ENCODE results near the gene SIN3A.

Gene SIN3A

GRCh38 chr15:75371901-75372688 lies 79.4 kb downstream of the SIN3A start:
- H3K4me3 ChIP-seq (ENCODE audit: low read depth, low read length) = no peak overlapping the region
- H3K9me3 ChIP-seq (ENCODE audit: control insufficient read depth, insufficient read depth, low read depth, low read length) = no peaks in the 10 kb centered on the region
- H3K27ac ChIP-seq (ENCODE audit: low read depth, low read length) = no peak overlapping the region
- H3K27me3 ChIP-seq (ENCODE audit: control insufficient read depth, insufficient read depth, low read length) = no peaks in the 10 kb centered on the region
- H3K4me1 ChIP-seq (ENCODE audit: control insufficient read depth, insufficient read depth, low read length) = peaks cover 8% of the 10 kb centered on the region; the same call in 1 of the 2 replicates
- H3K36me3 ChIP-seq (ENCODE audit: control insufficient read depth, insufficient read depth, low read length) = peaks cover 71% of the 10 kb centered on the region
- H3K9ac ChIP-seq (ENCODE audit: low read length) = peak overlapping the region; percentile 15

GRCh38 chr15:75371486-75371885 lies 80.0 kb downstream of the SIN3A start:
- H3K4me3 ChIP-seq (ENCODE audit: low read depth, low read length) = no peak overlapping the region
- H3K9me3 ChIP-seq (ENCODE audit: control insufficient read depth, insufficient read depth, low read depth, low read length) = no peaks in the 10 kb centered on the region
- H3K27me3 ChIP-seq (ENCODE audit: control insufficient read depth, insufficient read depth, low read length) = no peaks in the 10 kb centered on the region
- peaks cover 71% of the 10 kb centered on the region for H3K36me3 ChIP-seq (ENCODE audit: control insufficient read depth, insufficient read depth, low read length)
- H3K4me1 ChIP-seq (ENCODE audit: control insufficient read depth, insufficient read depth, low read length) = peaks cover 8% of the 10 kb centered on the region; the same call in 1 of the 2 replicates
- H3K9ac ChIP-seq (ENCODE audit: low read length) = peak overlapping the region; percentile 15
- H3K27ac ChIP-seq (ENCODE audit: low read depth, low read length) = no peak overlapping the region

- Histone ChIP-seq H3K27me3 (ENCODE audit: control insufficient read depth, insufficient read depth, low read length) (no peaks in the 10 kb centered on the region), H3K4me3 (ENCODE audit: low read depth, low read length) (peak overlapping the region; percentile 75; the same call in 1 of the 2 replicates), H3K4me1 (ENCODE audit: control insufficient read depth, insufficient read depth, low read length) (peaks cover 8% of the 10 kb centered on the region; the same call in 1 of the 2 replicates), H3K9ac (ENCODE audit: low read length) (peak overlapping the region; percentile 10), H3K36me3 (ENCODE audit: control insufficient read depth, insufficient read depth, low read length) (peaks cover 70% of the 10 kb centered on the region), H3K27ac (ENCODE audit: low read depth, low read length) (no peak overlapping the region), H3K9me3 (ENCODE audit: control insufficient read depth, insufficient read depth, low read depth, low read length) (no peaks in the 10 kb centered on the region)
Observed at GRCh38 chr15:75369897-75370581, 81.5 kb downstream of the SIN3A start.

- Histone ChIP-seq H3K36me3 (ENCODE audit: control insufficient read depth, insufficient read depth, low read length) (peaks cover 70% of the 10 kb centered on the region), H3K4me1 (ENCODE audit: control insufficient read depth, insufficient read depth, low read length) (peaks cover 8% of the 10 kb centered on the region; the same call in 1 of the 2 replicates)
Observed at GRCh38 chr15:75368689-75369239, 82.7 kb downstream of the SIN3A start.

GRCh38 chr15:75367913-75368688 lies 83.4 kb downstream of the SIN3A start, which contains the start of gene MAN2C1:
Gene MAN2C1 (minus strand): TSS chr15:75368607. CDS start chr15:75368583, 24 bp downstream.
- Histone ChIP-seq H3K27me3 (ENCODE audit: control insufficient read depth, insufficient read depth, low read length) (no peaks in the 10 kb centered on the region), H3K4me3 (ENCODE audit: low read depth, low read length) (peak within 1 kb of the TSS; percentile 75), H3K36me3 (ENCODE audit: control insufficient read depth, insufficient read depth, low read length) (peaks cover 67% of the 10 kb centered on the region), H3K27ac (ENCODE audit: low read depth, low read length) (peak within 1 kb of the TSS; percentile 93), H3K9ac (ENCODE audit: low read length) (peak within 1 kb of the TSS; percentile 92), H3K9me3 (ENCODE audit: control insufficient read depth, insufficient read depth, low read depth, low read length) (no peaks in the 10 kb centered on the region), H3K4me1 (ENCODE audit: control insufficient read depth, insufficient read depth, low read length) (peaks cover 8% of the 10 kb centered on the region; the same call in 1 of the 2 replicates)

More at GRCh38 chr15:75368689-75369239, 82.7 kb downstream of the SIN3A start:
- Histone ChIP-seq H3K4me3 (ENCODE audit: low read depth, low read length) (peak overlapping the region; percentile 75), H3K27me3 (ENCODE audit: control insufficient read depth, insufficient read depth, low read length) (no peaks in the 10 kb centered on the region), H3K27ac (ENCODE audit: low read depth, low read length) (peak overlapping the region; percentile 93), H3K9me3 (ENCODE audit: control insufficient read depth, insufficient read depth, low read depth, low read length) (no peaks in the 10 kb centered on the region), H3K9ac (ENCODE audit: low read length) (peak overlapping the region; percentile 92)

GRCh38 chr15:75367406-75367912 lies 84.0 kb downstream of the SIN3A start:
- Histone ChIP-seq H3K4me1 (ENCODE audit: control insufficient read depth, insufficient read depth, low read length) (peaks cover 8% of the 10 kb centered on the region; the same call in 1 of the 2 replicates), H3K4me3 (ENCODE audit: low read depth, low read length) (peak overlapping the region; percentile 75), H3K27ac (ENCODE audit: low read depth, low read length) (no peak overlapping the region), H3K9me3 (ENCODE audit: control insufficient read depth, insufficient read depth, low read depth, low read length) (no peaks in the 10 kb centered on the region), H3K27me3 (ENCODE audit: control insufficient read depth, insufficient read depth, low read length) (no peaks in the 10 kb centered on the region), H3K36me3 (ENCODE audit: control insufficient read depth, insufficient read depth, low read length) (peaks cover 66% of the 10 kb centered on the region), H3K9ac (ENCODE audit: low read length) (no peak overlapping the region)

GRCh38 chr15:75367006-75367405 lies 84.5 kb downstream of the SIN3A start:
- Histone ChIP-seq H3K27ac (ENCODE audit: low read depth, low read length) (no peak overlapping the region), H3K9ac (ENCODE audit: low read length) (no peak overlapping the region), H3K4me3 (ENCODE audit: low read depth, low read length) (no peak overlapping the region), H3K4me1 (ENCODE audit: control insufficient read depth, insufficient read depth, low read length) (peaks cover 8% of the 10 kb centered on the region; the same call in 1 of the 2 replicates), H3K36me3 (ENCODE audit: control insufficient read depth, insufficient read depth, low read length) (peaks cover 66% of the 10 kb centered on the region), H3K9me3 (ENCODE audit: control insufficient read depth, insufficient read depth, low read depth, low read length) (no peaks in the 10 kb centered on the region), H3K27me3 (ENCODE audit: control insufficient read depth, insufficient read depth, low read length) (no peaks in the 10 kb centered on the region)

- no peak overlapping the region for H3K9ac ChIP-seq (ENCODE audit: low read length)
- H3K36me3 ChIP-seq (ENCODE audit: control insufficient read depth, insufficient read depth, low read length) = peaks cover 66% of the 10 kb centered on the region
- no peaks in the 10 kb centered on the region for H3K9me3 ChIP-seq (ENCODE audit: control insufficient read depth, insufficient read depth, low read depth, low read length)
- H3K4me1 ChIP-seq (ENCODE audit: control insufficient read depth, insufficient read depth, low read length) = peaks cover 8% of the 10 kb centered on the region; the same call in 1 of the 2 replicates
- no peak overlapping the region for H3K4me3 ChIP-seq (ENCODE audit: low read depth, low read length)
- no peak overlapping the region for H3K27ac ChIP-seq (ENCODE audit: low read depth, low read length)
- H3K27me3 ChIP-seq (ENCODE audit: control insufficient read depth, insufficient read depth, low read length) = no peaks in the 10 kb centered on the region
Observed at GRCh38 chr15:75366163-75366562, 85.3 kb downstream of the SIN3A start.

- H3K9me3 ChIP-seq (ENCODE audit: control insufficient read depth, insufficient read depth, low read depth, low read length) = no peaks in the 10 kb centered on the region
- no peak overlapping the region for H3K27ac ChIP-seq (ENCODE audit: low read depth, low read length)
- H3K4me3 ChIP-seq (ENCODE audit: low read depth, low read length) = no peak overlapping the region
- peaks cover 7% of the 10 kb centered on the region; the same call in 1 of the 2 replicates for H3K4me1 ChIP-seq (ENCODE audit: control insufficient read depth, insufficient read depth, low read length)
- no peaks in the 10 kb centered on the region for H3K27me3 ChIP-seq (ENCODE audit: control insufficient read depth, insufficient read depth, low read length)
- H3K36me3 ChIP-seq (ENCODE audit: control insufficient read depth, insufficient read depth, low read length) = peaks cover 74% of the 10 kb centered on the region
- H3K9ac ChIP-seq (ENCODE audit: low read length) = no peak overlapping the region
Observed at GRCh38 chr15:75364881-75365280, 86.6 kb downstream of the SIN3A start.

- no peaks in the 10 kb centered on the region for H3K9me3 ChIP-seq (ENCODE audit: control insufficient read depth, insufficient read depth, low read depth, low read length)
- no peak overlapping the region for H3K9ac ChIP-seq (ENCODE audit: low read length)
- H3K4me3 ChIP-seq (ENCODE audit: low read depth, low read length) = no peak overlapping the region
- H3K27ac ChIP-seq (ENCODE audit: low read depth, low read length) = no peak overlapping the region
- H3K27me3 ChIP-seq (ENCODE audit: control insufficient read depth, insufficient read depth, low read length) = no peaks in the 10 kb centered on the region
- peaks cover 80% of the 10 kb centered on the region for H3K36me3 ChIP-seq (ENCODE audit: control insufficient read depth, insufficient read depth, low read length)
- no peaks in the 10 kb centered on the region for H3K4me1 ChIP-seq (ENCODE audit: control insufficient read depth, insufficient read depth, low read length)
Observed at GRCh38 chr15:75363786-75364185, 87.7 kb downstream of the SIN3A start.
